Fibroblast of lung (primary cell): ENCODE results near the gene LCAT. TPM values are rescaled to one million over a fixed set of nuclear protein-coding genes. Genes with fewer than 3 reads are reported as not detected.

Experiments
- DNase-seq, 2 donors: peaks; one replicate each; pipeline versions ENCODE4 v3.0.0 to v3.0.0-alpha.2; 2010; ENCODE audit warnings: low read depth in 2 of 2
- H2AFZ ChIP-seq: 2 replicates; pipeline ENCODE4 v1.5.1; 2012; ENCODE audit warnings: low read length, control low read depth, inconsistent platforms
- H3K27ac ChIP-seq: 2 replicates; pipeline ENCODE4 v1.5.1; 2011; ENCODE audit warnings: low read length, control low read depth; ENCODE audit not compliant: insufficient read depth
- H3K27me3 ChIP-seq: 2 replicates; pipeline ENCODE4 v1.5.1; 2011; ENCODE audit warnings: mild to moderate bottlenecking, low read length; ENCODE audit not compliant: control insufficient read depth, insufficient read depth
- H3K36me3 ChIP-seq: 2 replicates; pipeline ENCODE4 v1.5.1; 2011; ENCODE audit warnings: low read length; ENCODE audit not compliant: control insufficient read depth, insufficient read depth
- H3K4me1 ChIP-seq: 2 replicates; pipeline ENCODE4 v1.5.1; 2011; ENCODE audit warnings: low read length; ENCODE audit not compliant: control insufficient read depth, insufficient read depth; ENCODE audit errors: extremely low read depth
- H3K4me2 ChIP-seq: 2 replicates; pipeline ENCODE4 v1.5.1; 2011; ENCODE audit warnings: low read length, control low read depth; ENCODE audit not compliant: insufficient read depth; ENCODE audit errors: extremely low read depth
- H3K4me3 ChIP-seq, 4 experiments: fragments of 200-600 bp in 1 of 4; sonication (generic) in 1 of 4; replicated peaks in 1 of 4; 2 replicates each; pipeline ENCODE4 v1.5.1; 2011 to 2016; ENCODE audit warnings: low read length in 4 of 4, low read depth in 3 of 4, mild to moderate bottlenecking in 3 of 4, control low read depth in 2 of 4, inconsistent platforms in 1 of 4, mixed read lengths in 1 of 4; ENCODE audit not compliant: insufficient read depth in 1 of 4; ENCODE audit errors: control extremely low read depth in 1 of 4
- H3K79me2 ChIP-seq: 2 replicates; pipeline ENCODE4 v1.5.1; 2012; ENCODE audit warnings: mild to moderate bottlenecking, low read length, inconsistent platforms; ENCODE audit not compliant: control insufficient read depth, insufficient read depth
- H3K9ac ChIP-seq: 2 replicates; pipeline ENCODE4 v1.5.1; 2011; ENCODE audit warnings: mild to moderate bottlenecking, low read length, control low read depth; ENCODE audit not compliant: insufficient read depth
- H3K9me3 ChIP-seq: 2 replicates; pipeline ENCODE4 v1.5.1; 2012; ENCODE audit warnings: low read depth, low read length; ENCODE audit not compliant: control insufficient read depth, insufficient read depth
- H4K20me1 ChIP-seq: 2 replicates; pipeline ENCODE4 v1.5.1; 2011; ENCODE audit warnings: low read length; ENCODE audit not compliant: control insufficient read depth, insufficient read depth; ENCODE audit errors: extremely low read depth
- EZH2 ChIP-seq: IDR thresholded peaks from 2 replicates; pipeline ENCODE4 v1.5.1; 2012; ENCODE audit warnings: low read length, control low read depth, mild to moderate bottlenecking; ENCODE audit errors: missing control alignments
- polyA plus RNA-seq, 2 donors: library from polyadenylated mRNA; depleted of rRNA in 1 of 2; stranded (reverse) in 1 of 2; unstranded in 1 of 2; fragments of >200 nt; gene quantifications; 2 replicates each; pipeline ENCODE4 v1.2.1, GENCODE V29; 2011 to 2012; ENCODE audit warnings: missing spikeins in 1 of 2
- total RNA-seq: library from RNA; depleted of rRNA; stranded (reverse); fragments of >200 nt; gene quantifications from 2 replicates; pipeline ENCODE4 v1.2.1, GENCODE V29; 2014
- TF ChIP-seq, protein P1 (sequence below), 2 donors: IDR thresholded peaks in 1 of 2; conservative IDR thresholded peaks in 1 of 2; 1 replicate in 1 of 2; 2 replicates in 1 of 2; pipeline ENCODE4 v1.5.1; 2011 to 2012; ENCODE audit warnings: low read length in 2 of 2, control low read depth in 1 of 2, inconsistent platforms in 1 of 2, low read depth in 1 of 2, mild to moderate bottlenecking in 1 of 2

LCAT gene
- total and polyA plus RNA-seq, 2 donors (not counting 1 experiment from before 2014, with no cell fraction given) = 4.5 to 6.4 TPM

DNA sequence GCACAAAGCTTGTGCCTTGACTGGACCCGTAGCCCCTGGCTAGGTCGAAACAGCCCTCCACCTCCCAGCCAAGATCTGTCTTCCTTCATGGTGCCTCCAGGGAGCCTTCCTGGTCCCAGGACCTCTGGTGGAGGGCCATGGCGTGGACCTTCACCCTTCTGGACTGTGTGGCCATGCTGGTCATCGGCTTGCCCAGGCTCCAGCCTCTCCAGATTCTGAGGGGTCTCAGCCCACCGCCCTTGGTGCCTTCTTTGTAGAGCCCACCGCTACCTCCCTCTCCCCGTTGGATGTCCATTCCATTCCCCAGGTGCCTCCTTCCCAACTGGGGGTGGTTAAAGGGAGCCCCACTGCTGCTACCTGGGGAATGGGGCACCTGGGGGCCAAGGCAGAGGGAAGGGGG is 15.8 kb downstream of the LCAT start:
- H2AFZ ChIP-seq = no peak overlapping the region
- H3K4me2 ChIP-seq = no peak overlapping the region
- TF ChIP-seq EZH2 = no peak
- TF ChIP-seq, protein P1, sequence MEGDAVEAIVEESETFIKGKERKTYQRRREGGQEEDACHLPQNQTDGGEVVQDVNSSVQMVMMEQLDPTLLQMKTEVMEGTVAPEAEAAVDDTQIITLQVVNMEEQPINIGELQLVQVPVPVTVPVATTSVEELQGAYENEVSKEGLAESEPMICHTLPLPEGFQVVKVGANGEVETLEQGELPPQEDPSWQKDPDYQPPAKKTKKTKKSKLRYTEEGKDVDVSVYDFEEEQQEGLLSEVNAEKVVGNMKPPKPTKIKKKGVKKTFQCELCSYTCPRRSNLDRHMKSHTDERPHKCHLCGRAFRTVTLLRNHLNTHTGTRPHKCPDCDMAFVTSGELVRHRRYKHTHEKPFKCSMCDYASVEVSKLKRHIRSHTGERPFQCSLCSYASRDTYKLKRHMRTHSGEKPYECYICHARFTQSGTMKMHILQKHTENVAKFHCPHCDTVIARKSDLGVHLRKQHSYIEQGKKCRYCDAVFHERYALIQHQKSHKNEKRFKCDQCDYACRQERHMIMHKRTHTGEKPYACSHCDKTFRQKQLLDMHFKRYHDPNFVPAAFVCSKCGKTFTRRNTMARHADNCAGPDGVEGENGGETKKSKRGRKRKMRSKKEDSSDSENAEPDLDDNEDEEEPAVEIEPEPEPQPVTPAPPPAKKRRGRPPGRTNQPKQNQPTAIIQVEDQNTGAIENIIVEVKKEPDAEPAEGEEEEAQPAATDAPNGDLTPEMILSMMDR (conservative IDR thresholded peaks at IDR 0.05 in 1 of 2, IDR thresholded peaks at IDR 0.05 in 1 of 2; ENCODE audit: low read depth in 1 of 2, low read length in 2 of 2) = no peak
- H3K27me3 ChIP-seq = no peaks in the 10 kb centered on the region
- H3K9ac ChIP-seq = no peak overlapping the region
- no peaks in the 10 kb centered on the region for H3K79me2 ChIP-seq
- H3K9me3 ChIP-seq = no peaks in the 10 kb centered on the region
- no peak overlapping the region for H3K27ac ChIP-seq
- no peak for DNase-seq
- no peaks in the 10 kb centered on the region for H4K20me1 ChIP-seq
- H3K4me1 ChIP-seq = no peaks in the 10 kb centered on the region
- no peak overlapping the region for H3K4me3 ChIP-seq
- H3K36me3 ChIP-seq = peaks cover 14% of the 10 kb centered on the region

GRCh38 chr16:67927131-67927941 is 16.6 kb downstream of the LCAT start:
- Histone ChIP-seq H4K20me1 (no peaks in the 10 kb centered on the region), H3K4me2 (no peak overlapping the region), H3K9ac (no peak overlapping the region), H3K27me3 (no peaks in the 10 kb centered on the region), H3K36me3 (peaks cover 13% of the 10 kb centered on the region), H3K9me3 (no peaks in the 10 kb centered on the region), H2AFZ (no peak overlapping the region), H3K79me2 (no peaks in the 10 kb centered on the region), H3K27ac (no peak overlapping the region), H3K4me1 (no peaks in the 10 kb centered on the region), H3K4me3 (no peak overlapping the region)
- no peak for DNase-seq
- TF ChIP-seq, protein P1 (conservative IDR thresholded peaks at IDR 0.05 in 1 of 2, IDR thresholded peaks at IDR 0.05 in 1 of 2; ENCODE audit: low read depth in 1 of 2, low read length in 2 of 2) = no peak
- TF ChIP-seq EZH2 = no peak

DNA sequence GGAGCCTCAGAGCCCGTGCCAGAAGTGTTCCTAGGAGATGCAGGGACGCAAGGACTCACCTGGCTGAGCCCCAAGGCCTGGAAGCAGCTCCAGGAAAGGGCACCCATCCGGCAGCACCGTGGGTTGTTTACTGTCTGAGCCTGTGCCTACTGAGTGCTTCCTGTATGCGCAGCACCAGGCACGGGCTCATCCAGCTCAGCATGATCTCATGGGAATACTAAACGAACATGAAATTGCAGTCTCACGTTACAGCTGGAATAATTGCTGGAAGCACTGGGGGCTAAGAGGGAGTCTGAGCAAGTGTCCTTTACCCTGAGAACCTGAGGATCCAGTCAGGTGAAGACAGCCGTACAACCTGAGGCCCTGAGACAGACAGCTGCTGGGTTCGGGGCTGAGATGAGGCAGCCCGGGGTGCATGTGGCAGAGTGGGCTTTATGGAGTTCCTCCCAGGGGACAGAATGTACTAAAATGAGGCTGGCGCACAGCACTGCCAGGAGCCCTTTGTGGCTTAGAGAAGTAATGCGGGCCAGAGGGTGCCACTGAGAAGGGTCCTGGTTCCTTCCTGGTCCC is 17.7 kb downstream of the LCAT start:
- H3K4me1 ChIP-seq = no peaks in the 10 kb centered on the region
- no peak for DNase-seq
- H3K4me3 ChIP-seq = no peak overlapping the region
- TF ChIP-seq, protein P1 (conservative IDR thresholded peaks at IDR 0.05 in 1 of 2, IDR thresholded peaks at IDR 0.05 in 1 of 2; ENCODE audit: low read depth in 1 of 2, low read length in 2 of 2) = peak in 1 of 2 donors; percentile 14
- no peak for TF ChIP-seq EZH2
- no peaks in the 10 kb centered on the region for H3K79me2 ChIP-seq
- no peaks in the 10 kb centered on the region for H4K20me1 ChIP-seq
- H3K27ac ChIP-seq = no peak overlapping the region
- H3K4me2 ChIP-seq = no peak overlapping the region
- H3K36me3 ChIP-seq = peaks cover 9% of the 10 kb centered on the region
- no peak overlapping the region for H2AFZ ChIP-seq
- H3K9ac ChIP-seq = no peak overlapping the region
- H3K27me3 ChIP-seq = no peaks in the 10 kb centered on the region
- H3K9me3 ChIP-seq = no peaks in the 10 kb centered on the region
